A673 (cell line): ENCODE measurements around the gene MTHFD1L.

ENCODE experiments used
- EZH2 ChIP-seq: fragments of 200-600 bp; sonication (generic); IDR thresholded peaks from 2 replicates; pipeline ENCODE4 v1.6.1; 2017; ENCODE audit warnings: borderline replicate concordance, low read depth, mild to moderate bottlenecking, mixed read lengths, antibody characterized with exemption, low read length; ENCODE audit not compliant: poor library complexity, severe bottlenecking
- TF ChIP-seq, protein P1 (sequence below): fragments of 300-800, 200-600 bp; sonication (generic); conservative IDR thresholded peaks from 2 replicates; pipeline ENCODE4 v1.5.1; 2017; ENCODE audit warnings: low read depth, mild to moderate bottlenecking, antibody characterized with exemption, low read length, moderate library complexity, mixed read lengths

DNA sequence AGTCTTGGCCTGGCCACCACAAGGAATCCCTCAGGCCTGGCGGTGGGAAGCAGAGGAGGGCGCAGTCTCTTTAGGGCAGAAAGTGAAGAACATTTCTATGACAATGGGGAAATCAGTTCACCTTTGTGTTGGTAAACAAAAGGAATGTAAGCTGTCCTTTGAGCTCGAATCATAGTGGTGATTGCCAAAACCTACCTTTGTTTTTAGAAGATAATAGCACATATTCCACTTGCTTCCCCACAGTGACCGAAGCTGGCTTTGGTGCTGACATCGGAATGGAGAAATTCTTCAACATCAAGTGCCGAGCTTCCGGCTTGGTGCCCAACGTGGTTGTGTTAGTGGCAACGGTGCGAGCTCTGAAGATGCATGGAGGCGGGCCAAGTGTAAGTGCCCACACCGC is 144.1 kb downstream of the MTHFD1L start:
- TF ChIP-seq, protein P1, sequence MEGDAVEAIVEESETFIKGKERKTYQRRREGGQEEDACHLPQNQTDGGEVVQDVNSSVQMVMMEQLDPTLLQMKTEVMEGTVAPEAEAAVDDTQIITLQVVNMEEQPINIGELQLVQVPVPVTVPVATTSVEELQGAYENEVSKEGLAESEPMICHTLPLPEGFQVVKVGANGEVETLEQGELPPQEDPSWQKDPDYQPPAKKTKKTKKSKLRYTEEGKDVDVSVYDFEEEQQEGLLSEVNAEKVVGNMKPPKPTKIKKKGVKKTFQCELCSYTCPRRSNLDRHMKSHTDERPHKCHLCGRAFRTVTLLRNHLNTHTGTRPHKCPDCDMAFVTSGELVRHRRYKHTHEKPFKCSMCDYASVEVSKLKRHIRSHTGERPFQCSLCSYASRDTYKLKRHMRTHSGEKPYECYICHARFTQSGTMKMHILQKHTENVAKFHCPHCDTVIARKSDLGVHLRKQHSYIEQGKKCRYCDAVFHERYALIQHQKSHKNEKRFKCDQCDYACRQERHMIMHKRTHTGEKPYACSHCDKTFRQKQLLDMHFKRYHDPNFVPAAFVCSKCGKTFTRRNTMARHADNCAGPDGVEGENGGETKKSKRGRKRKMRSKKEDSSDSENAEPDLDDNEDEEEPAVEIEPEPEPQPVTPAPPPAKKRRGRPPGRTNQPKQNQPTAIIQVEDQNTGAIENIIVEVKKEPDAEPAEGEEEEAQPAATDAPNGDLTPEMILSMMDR, result no peak
- no peak for TF ChIP-seq EZH2
